Caco-2 (cell line): ENCODE measurements around the gene KCTD21. TPM values are rescaled to one million over a fixed set of nuclear protein-coding genes. Genes with fewer than 3 reads are reported as not detected.
A peak's percentile ranks its signal among the peaks of the same experiment; 100 is the strongest.

Experiments used
- BruUV-seq: library from RNA; stranded (reverse); fragments of 400-500 nt; replicated peaks from 2 replicates; lab custom pipeline; 2021; lab: Mats Ljungman, UMichigan
- CTCF ChIA-PET: fragments of 300-600 bp; sonication (Branson Sonifier 250); formaldehyde crosslinking; loops from one replicate; lab custom pipeline; 2022; ENCODE audit warnings: antibody characterized with exemption; lab: Charles Lee
- POLR2A ChIA-PET: fragments of 300-600 bp; sonication (Branson Sonifier 250); formaldehyde crosslinking; loops from one replicate; lab custom pipeline; 2022; ENCODE audit warnings: antibody characterized with exemption; lab: Charles Lee
- DNase-seq, 2 experiments: peaks; one replicate each; pipeline versions ENCODE4 v3.0.0 to v3.0.0-alpha.2; 2020 to 2022
- H3K27me3 ChIP-seq: replicated peaks from 2 replicates; pipeline ENCODE4 v1.6.0; 2011; ENCODE audit warnings: low read length; ENCODE audit not compliant: control insufficient read depth, insufficient read depth
- H3K36me3 ChIP-seq: 2 replicates; pipeline ENCODE4 v1.5.1; 2011; ENCODE audit warnings: low read length; ENCODE audit not compliant: control insufficient read depth, insufficient read depth
- H3K4me1 ChIP-seq: fragments of 250-450 bp; sonication (Bioruptor Pico); 2 replicates; pipeline ENCODE4 v1.5.1; 2020; ENCODE audit warnings: mild to moderate bottlenecking
- H3K4me3 ChIP-seq: 2 replicates; pipeline ENCODE4 v1.5.1; 2011; ENCODE audit warnings: low read depth, mild to moderate bottlenecking, control low read depth, low read length
- H3K9me3 ChIP-seq: fragments of 250-450 bp; sonication (Bioruptor Pico); 2 replicates; pipeline ENCODE4 v1.5.1; 2020; ENCODE audit warnings: mild to moderate bottlenecking, moderate library complexity
- H3K27ac Mint-ChIP-seq: one replicate; pipeline ENCODE4 v1.8.0; 2022; ENCODE audit warnings: mixed read lengths; ENCODE audit not compliant: unreplicated experiment
- H3K27me3 Mint-ChIP-seq: one replicate; pipeline ENCODE4 v1.8.0; 2022; ENCODE audit warnings: mixed read lengths; ENCODE audit not compliant: insufficient read depth, unreplicated experiment
- H3K36me3 Mint-ChIP-seq: one replicate; pipeline ENCODE4 v1.8.0; 2022; ENCODE audit warnings: mild to moderate bottlenecking, mixed read lengths; ENCODE audit not compliant: insufficient read depth, unreplicated experiment
- H3K4me1 Mint-ChIP-seq: one replicate; pipeline ENCODE4 v1.8.0; 2022; ENCODE audit warnings: low read depth, mixed read lengths; ENCODE audit not compliant: unreplicated experiment
- H3K4me3 Mint-ChIP-seq: one replicate; pipeline ENCODE4 v1.8.0; 2022; ENCODE audit warnings: mild to moderate bottlenecking, moderate library complexity, mixed read lengths; ENCODE audit not compliant: unreplicated experiment
- H3K9me3 Mint-ChIP-seq: one replicate; pipeline ENCODE4 v1.8.0; 2022; ENCODE audit warnings: mixed read lengths; ENCODE audit not compliant: unreplicated experiment
- CTCF ChIP-seq, 2 experiments: fragments of 200-600 bp in 1 of 2; IDR thresholded peaks; 1 replicate in 1 of 2; 2 replicates in 1 of 2; pipeline versions ENCODE4 v1.5.1 to v1.8.0; 2011 to 2022; ENCODE audit warnings: antibody characterized with exemption in 1 of 2, control low read depth in 1 of 2, inconsistent platforms in 1 of 2, low read depth in 1 of 2, low read length in 1 of 2, mild to moderate bottlenecking in 1 of 2, moderate library complexity in 1 of 2; ENCODE audit not compliant: insufficient read depth in 1 of 2, severe bottlenecking in 1 of 2, unreplicated experiment in 1 of 2
- intact Hi-C: fragments of 100-400 bp; cut with micrococcal nuclease; formaldehyde crosslinking; loops from one replicate; pipeline ENCODE4 v1.10.0; 2022; ENCODE audit not compliant: unreplicated experiment
- total RNA-seq: library from RNA; stranded (reverse); gene quantifications from 2 replicates; pipeline ENCODE4 v1.2.3, GENCODE V29; 2022

The KCTD21 gene
- total RNA-seq, 1 experiment from 2014 or later, result 6.4 TPM

- Mint-ChIP-seq H3K9me3 (no peaks in the 10 kb centered on the region), H3K36me3 (peaks cover 6% of the 10 kb centered on the region), H3K4me3 (no peak overlapping the region), H3K27ac (no peak overlapping the region), H3K27me3 (no peaks in the 10 kb centered on the region), H3K4me1 (peaks cover 12% of the 10 kb centered on the region)
- TF ChIP-seq CTCF (IDR thresholded peaks at IDR 0.05; ENCODE audit: insufficient read depth in 1 of 2, low read depth in 1 of 2, low read length in 1 of 2, severe bottlenecking in 1 of 2, unreplicated experiment in 1 of 2), result no peak
- BruUV-seq, result no TSS peak
- H3K4me3 ChIP-seq, result no peak overlapping the region
- peak in 1 of 2 experiments; percentile 38 for DNase-seq
- no peaks in the 10 kb centered on the region for H3K27me3 ChIP-seq
- 0 out of 2 replicates have a peak, but pooled peaks cover 2% of the 10 kb centered on the region for H3K4me1 ChIP-seq
- ChIA-PET CTCF (no interaction called here), POLR2A (no interaction called here)
- intact Hi-C loops, result no loop called here
- no peaks in the 10 kb centered on the region for H3K36me3 ChIP-seq
- no peaks in the 10 kb centered on the region for H3K9me3 ChIP-seq
Observed at GRCh38 chr11:78196661-78197091, 8.2 kb upstream of the KCTD21 start.

- Histone ChIP-seq H3K9me3 (no peaks in the 10 kb centered on the region), H3K4me3 (no peak overlapping the region), H3K27me3 (no peaks in the 10 kb centered on the region), H3K36me3 (no peaks in the 10 kb centered on the region), H3K4me1 (no peaks in the 10 kb centered on the region)
- Mint-ChIP-seq H3K4me1 (peaks cover 10% of the 10 kb centered on the region), H3K36me3 (peaks cover 6% of the 10 kb centered on the region), H3K27me3 (no peaks in the 10 kb centered on the region), H3K4me3 (no peak overlapping the region), H3K9me3 (no peaks in the 10 kb centered on the region), H3K27ac (no peak overlapping the region)
- ChIA-PET CTCF (interaction anchor here (0.6 kb wide), 1 partner anchor 1167 kb away, joined by 3 read pairs; no protein-coding TSS in a partner anchor), POLR2A (no interaction called here)
- intact Hi-C loops, result no loop called here
- DNase-seq, result peak in 1 of 2 experiments; percentile 33
- no peak for TF ChIP-seq CTCF (IDR thresholded peaks at IDR 0.05; ENCODE audit: insufficient read depth in 1 of 2, low read depth in 1 of 2, low read length in 1 of 2, severe bottlenecking in 1 of 2, unreplicated experiment in 1 of 2)
- BruUV-seq, result no TSS peak
Observed at GRCh38 chr11:78195917-78196560, 7.6 kb upstream of the KCTD21 start.

- Histone ChIP-seq H3K27me3 (no peaks in the 10 kb centered on the region), H3K4me1 (peaks cover 10% of the 10 kb centered on the region), H3K9me3 (no peaks in the 10 kb centered on the region), H3K4me3 (no peak overlapping the region), H3K36me3 (no peaks in the 10 kb centered on the region)
- Mint-ChIP-seq H3K36me3 (peaks cover 6% of the 10 kb centered on the region), H3K4me1 (peaks cover 23% of the 10 kb centered on the region), H3K4me3 (no peak overlapping the region), H3K27me3 (no peaks in the 10 kb centered on the region), H3K27ac (no peak overlapping the region), H3K9me3 (no peaks in the 10 kb centered on the region)
- CTCF ChIA-PET, result no interaction called here
- no peak for DNase-seq
- TF ChIP-seq CTCF (IDR thresholded peaks at IDR 0.05; ENCODE audit: insufficient read depth in 1 of 2, low read depth in 1 of 2, low read length in 1 of 2, severe bottlenecking in 1 of 2, unreplicated experiment in 1 of 2), result no peak
- intact Hi-C loops, result no loop called here
- POLR2A ChIA-PET, result no interaction called here
- BruUV-seq, result no TSS peak
Observed at GRCh38 chr11:78194490-78194889, 6.1 kb upstream of the KCTD21 start.
